Chondrocyte (in vitro differentiated cells): ENCODE results near the gene AGPS. TPM values are rescaled to one million over a fixed set of nuclear protein-coding genes. Genes with fewer than 3 reads are reported as not detected.
"Not testable (repeated sequence)": the region's sequence is repeated elsewhere in the genome, so short reads cannot be mapped to it uniquely, and the experiment has no call there.

ENCODE experiments used
- DNase-seq: peaks from one replicate; pipeline ENCODE4 v3.0.0; 2021; ENCODE audit warnings: mixed read lengths, low spot score
- H3K27ac Mint-ChIP-seq: one replicate; pipeline ENCODE4 v1.8.0; 2021; ENCODE audit warnings: mild to moderate bottlenecking, moderate library complexity, mixed read lengths; ENCODE audit not compliant: unreplicated experiment
- H3K27me3 Mint-ChIP-seq: 2 replicates; pipeline ENCODE4 v1.8.0; 2021; ENCODE audit warnings: low read depth, mixed read lengths
- H3K36me3 Mint-ChIP-seq: 2 replicates; pipeline ENCODE4 v1.8.0; 2021; ENCODE audit warnings: low read depth, mixed read lengths
- H3K4me1 Mint-ChIP-seq: 2 replicates; pipeline ENCODE4 v1.8.0; 2021; ENCODE audit warnings: low read depth, mild to moderate bottlenecking, mixed read lengths
- H3K4me3 Mint-ChIP-seq: one replicate; pipeline ENCODE4 v1.8.0; 2021; ENCODE audit warnings: mild to moderate bottlenecking, moderate library complexity, mixed read lengths; ENCODE audit not compliant: unreplicated experiment
- H3K9me3 Mint-ChIP-seq: 2 replicates; pipeline ENCODE4 v1.8.0; 2021; ENCODE audit warnings: low read depth, mixed read lengths
- total RNA-seq: library from RNA; stranded (reverse); gene quantifications from 3 replicates; pipeline ENCODE4 v1.2.1, GENCODE V29; 2021
- TF ChIP-seq, protein P1 (sequence below): fragments of 200-600 bp; sonication (generic); IDR thresholded peaks from 2 replicates; pipeline ENCODE4 v1.5.0; 2021; ENCODE audit warnings: antibody characterized with exemption, mild to moderate bottlenecking, moderate library complexity

AGPS gene
- total RNA-seq, 1 donor from 2014 or later: 40.2 TPM

- Mint-ChIP-seq H3K9me3 (peaks cover 42% of the 10 kb centered on the region), H3K27me3 (no peaks in the 10 kb centered on the region), H3K4me3 (no peak overlapping the region), H3K27ac (no peak overlapping the region), H3K36me3 (peaks cover 31% of the 10 kb centered on the region), H3K4me1 (peaks cover 12% of the 10 kb centered on the region)
- TF ChIP-seq, protein P1, sequence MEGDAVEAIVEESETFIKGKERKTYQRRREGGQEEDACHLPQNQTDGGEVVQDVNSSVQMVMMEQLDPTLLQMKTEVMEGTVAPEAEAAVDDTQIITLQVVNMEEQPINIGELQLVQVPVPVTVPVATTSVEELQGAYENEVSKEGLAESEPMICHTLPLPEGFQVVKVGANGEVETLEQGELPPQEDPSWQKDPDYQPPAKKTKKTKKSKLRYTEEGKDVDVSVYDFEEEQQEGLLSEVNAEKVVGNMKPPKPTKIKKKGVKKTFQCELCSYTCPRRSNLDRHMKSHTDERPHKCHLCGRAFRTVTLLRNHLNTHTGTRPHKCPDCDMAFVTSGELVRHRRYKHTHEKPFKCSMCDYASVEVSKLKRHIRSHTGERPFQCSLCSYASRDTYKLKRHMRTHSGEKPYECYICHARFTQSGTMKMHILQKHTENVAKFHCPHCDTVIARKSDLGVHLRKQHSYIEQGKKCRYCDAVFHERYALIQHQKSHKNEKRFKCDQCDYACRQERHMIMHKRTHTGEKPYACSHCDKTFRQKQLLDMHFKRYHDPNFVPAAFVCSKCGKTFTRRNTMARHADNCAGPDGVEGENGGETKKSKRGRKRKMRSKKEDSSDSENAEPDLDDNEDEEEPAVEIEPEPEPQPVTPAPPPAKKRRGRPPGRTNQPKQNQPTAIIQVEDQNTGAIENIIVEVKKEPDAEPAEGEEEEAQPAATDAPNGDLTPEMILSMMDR: no peak
- no peak for DNase-seq
Measured at GRCh38 chr2:177427316-177427715, 34.7 kb downstream of the AGPS start.

GRCh38 chr2:177427936-177428335, 35.4 kb downstream of the AGPS start:
- Mint-ChIP-seq H3K9me3 (peaks cover 47% of the 10 kb centered on the region), H3K36me3 (peaks cover 34% of the 10 kb centered on the region), H3K4me1 (peaks cover 12% of the 10 kb centered on the region)
- DNase-seq, H3K4me3 Mint-ChIP-seq, H3K27ac Mint-ChIP-seq, H3K27me3 Mint-ChIP-seq: not testable (repeated sequence)

DNA sequence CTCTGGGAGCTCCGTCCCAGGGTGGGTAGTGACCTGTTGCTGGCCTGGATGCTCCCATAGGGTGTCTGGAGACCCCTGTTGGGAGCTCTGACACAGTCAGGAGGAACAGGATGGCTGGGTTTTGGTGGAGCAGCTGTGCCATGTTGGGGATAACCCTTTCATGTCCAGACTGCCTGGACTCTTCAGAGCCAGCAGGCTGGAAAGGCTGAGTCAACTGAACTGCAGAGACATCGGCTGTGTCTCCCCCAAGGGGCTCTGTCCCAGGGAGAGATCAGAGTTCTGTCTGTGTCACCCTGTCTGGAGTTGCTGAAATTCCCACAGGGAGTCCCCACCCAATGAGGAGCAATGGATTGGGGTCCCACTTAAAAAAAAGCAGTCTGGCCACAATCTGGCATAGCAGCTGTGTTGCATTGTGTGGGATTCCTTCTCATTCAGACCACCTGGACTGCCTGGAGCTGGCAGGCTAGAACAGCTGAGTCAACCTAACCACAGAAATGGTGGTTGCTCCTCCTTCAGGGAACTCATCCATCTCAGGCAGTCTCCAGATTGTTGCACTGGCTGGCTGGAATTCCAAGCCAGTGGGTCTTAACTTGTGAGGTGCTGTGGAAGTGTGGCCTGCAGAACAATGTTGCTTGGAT, 37.2 kb downstream of the AGPS start:
- peaks cover 12% of the 10 kb centered on the region for H3K4me1 Mint-ChIP-seq
- TF ChIP-seq, protein P1: no peak
- peaks cover 43% of the 10 kb centered on the region for H3K36me3 Mint-ChIP-seq
- H3K4me3 Mint-ChIP-seq: no peak overlapping the region
- H3K27ac Mint-ChIP-seq: peak overlapping the region; percentile 23
- H3K9me3 Mint-ChIP-seq: peaks cover 58% of the 10 kb centered on the region
- DNase-seq: no peak
- no peaks in the 10 kb centered on the region for H3K27me3 Mint-ChIP-seq

GRCh38 chr2:177430411-177430810, 37.8 kb downstream of the AGPS start:
- H3K36me3 Mint-ChIP-seq: peaks cover 44% of the 10 kb centered on the region
- peak overlapping the region; percentile 42 for H3K27ac Mint-ChIP-seq
- TF ChIP-seq, protein P1: no peak
- peaks cover 12% of the 10 kb centered on the region for H3K4me1 Mint-ChIP-seq
- no peak overlapping the region for H3K4me3 Mint-ChIP-seq
- H3K9me3 Mint-ChIP-seq: peaks cover 58% of the 10 kb centered on the region
- no peak for DNase-seq
- no peaks in the 10 kb centered on the region for H3K27me3 Mint-ChIP-seq

DNA sequence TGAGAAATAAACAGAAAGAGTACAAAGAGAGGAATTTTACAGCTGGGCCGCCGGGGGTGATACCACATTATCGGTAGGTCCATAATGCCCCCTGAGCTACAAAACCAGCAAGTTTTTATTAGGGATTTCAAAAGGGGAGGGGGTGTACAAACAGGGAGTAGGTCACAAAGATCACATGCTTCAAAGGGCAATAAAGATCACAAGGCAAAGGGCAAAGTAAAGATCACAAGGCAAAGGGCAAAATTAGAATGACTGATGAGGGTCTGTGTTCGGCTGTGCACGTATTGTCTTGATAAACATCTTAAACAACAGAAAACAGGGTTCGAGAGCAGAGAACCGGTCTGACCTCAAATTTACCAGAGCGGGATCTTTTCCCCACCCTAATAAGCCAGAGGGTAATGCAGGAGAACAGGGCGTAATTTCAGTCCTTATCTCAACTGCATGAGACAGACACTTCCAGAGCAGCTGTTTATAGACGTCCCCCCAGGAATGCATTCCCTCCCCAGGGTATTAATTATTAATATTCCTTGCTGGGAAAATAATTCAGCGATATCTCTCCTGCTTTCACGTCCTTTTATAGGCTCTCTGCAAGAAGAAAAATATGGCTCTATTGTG, 38.6 kb downstream of the AGPS start:
- DNase-seq, H3K27me3 Mint-ChIP-seq, H3K27ac Mint-ChIP-seq, H3K4me3 Mint-ChIP-seq: not testable (repeated sequence)
- peaks cover 51% of the 10 kb centered on the region for H3K9me3 Mint-ChIP-seq
- H3K4me1 Mint-ChIP-seq: peaks cover 12% of the 10 kb centered on the region
- H3K36me3 Mint-ChIP-seq: peaks cover 40% of the 10 kb centered on the region

- DNase-seq: no peak
- Mint-ChIP-seq H3K4me1 (peaks cover 12% of the 10 kb centered on the region), H3K9me3 (peaks cover 37% of the 10 kb centered on the region), H3K27ac (no peak overlapping the region), H3K4me3 (no peak overlapping the region), H3K36me3 (peaks cover 34% of the 10 kb centered on the region), H3K27me3 (no peaks in the 10 kb centered on the region)
- TF ChIP-seq, protein P1: no peak
Measured at GRCh38 chr2:177432703-177433102, 40.1 kb downstream of the AGPS start.
